PC-9 (cell line): ENCODE data around the gene ZNF343. TPM values are rescaled to one million over a fixed set of nuclear protein-coding genes. Genes with fewer than 3 reads are reported as not detected.
A peak's percentile ranks its signal among the peaks of the same experiment; 100 is the strongest.

Experiments used
- BruUV-seq: library from RNA; stranded (reverse); fragments of 400-500 nt; replicated peaks from 2 replicates; lab custom pipeline; 2021; lab: Mats Ljungman, UMichigan
- CTCF ChIA-PET: fragments of 300-600 bp; sonication (Branson Sonifier 250); formaldehyde crosslinking; loops from one replicate; lab custom pipeline; 2022; ENCODE audit warnings: antibody characterized with exemption; lab: Charles Lee
- POLR2A ChIA-PET: fragments of 300-600 bp; sonication (Branson Sonifier 250); formaldehyde crosslinking; loops from one replicate; lab custom pipeline; 2022; ENCODE audit warnings: antibody characterized with exemption; ENCODE audit not compliant: unreplicated experiment; lab: Charles Lee
- DNase-seq, 2 experiments: peaks; one replicate each; pipeline versions ENCODE4 v3.0.0 to v3.0.0-alpha.2; 2015 to 2022; ENCODE audit warnings: mixed read lengths in 1 of 2
- H2AFZ ChIP-seq: fragments of 200-600 bp; sonication (generic); 2 replicates; pipeline ENCODE4 v1.8.1; 2017; ENCODE audit warnings: antibody characterized with exemption
- H3F3A ChIP-seq: fragments of 200-600 bp; sonication (generic); 2 replicates; pipeline ENCODE4 v1.8.1; 2017; ENCODE audit warnings: antibody characterized with exemption, mild to moderate bottlenecking, low read depth; ENCODE audit not compliant: insufficient read depth
- H3K27ac ChIP-seq: fragments of 200-600 bp; sonication (generic); 2 replicates; pipeline ENCODE4 v1.6.1; 2016; ENCODE audit warnings: mixed run types
- H3K27me3 ChIP-seq: fragments of 200-600 bp; sonication (generic); 2 replicates; pipeline ENCODE4 v1.6.1; 2016; ENCODE audit warnings: low read depth, mixed run types; ENCODE audit not compliant: insufficient read depth
- H3K36me3 ChIP-seq: fragments of 200-600 bp; sonication (generic); 2 replicates; pipeline ENCODE4 v1.6.1; 2016; ENCODE audit warnings: low read depth, mixed run types
- H3K4me1 ChIP-seq: fragments of 200-600 bp; sonication (generic); replicated peaks from 2 replicates; pipeline ENCODE4 v1.6.1; 2016; ENCODE audit warnings: mixed run types; ENCODE audit not compliant: insufficient read depth
- H3K4me2 ChIP-seq: fragments of 200-600 bp; sonication (generic); 2 replicates; pipeline ENCODE4 v1.6.1; 2017; ENCODE audit warnings: mixed run types
- H3K4me3 ChIP-seq: fragments of 200-600 bp; sonication (generic); 2 replicates; pipeline ENCODE4 v1.6.1; 2016; ENCODE audit warnings: mixed run types
- H3K79me2 ChIP-seq: fragments of 200-600 bp; sonication (generic); 2 replicates; pipeline ENCODE4 v1.6.1; 2017; ENCODE audit warnings: low read depth, mixed run types
- H3K9me2 ChIP-seq: fragments of 200-600 bp; sonication (generic); 2 replicates; pipeline ENCODE4 v1.8.1; 2017; ENCODE audit warnings: mild to moderate bottlenecking; ENCODE audit not compliant: insufficient read depth
- H3K9me3 ChIP-seq: fragments of 200-600 bp; sonication (generic); 2 replicates; pipeline ENCODE4 v1.8.1; 2016; ENCODE audit warnings: low read depth; ENCODE audit not compliant: insufficient read depth
- H4K20me1 ChIP-seq: fragments of 200-600 bp; sonication (generic); 2 replicates; pipeline ENCODE4 v1.8.1; 2017; ENCODE audit not compliant: insufficient read depth
- EZH2 ChIP-seq: fragments of 200-600 bp; sonication (generic); IDR thresholded peaks from 2 replicates; pipeline ENCODE4 v1.8.0; 2017; ENCODE audit warnings: antibody characterized with exemption, low read depth
- intact Hi-C: fragments of 100-400 bp; cut with micrococcal nuclease; formaldehyde crosslinking; loops from one replicate; pipeline ENCODE4 v1.10.0; 2022; ENCODE audit not compliant: unreplicated experiment
- total RNA-seq: library from RNA; stranded (reverse); gene quantifications from 2 replicates; pipeline ENCODE4 v1.2.3, GENCODE V29; 2021
- TF ChIP-seq, protein P1 (sequence below): fragments of 200-600 bp; sonication (generic); conservative IDR thresholded peaks from 2 replicates; pipeline ENCODE4 v1.6.1; 2017; ENCODE audit warnings: mixed run types, antibody characterized with exemption, mild to moderate bottlenecking, moderate library complexity

ZNF343 gene
- total RNA-seq, 1 experiment from 2014 or later = 10.0 TPM

DNA sequence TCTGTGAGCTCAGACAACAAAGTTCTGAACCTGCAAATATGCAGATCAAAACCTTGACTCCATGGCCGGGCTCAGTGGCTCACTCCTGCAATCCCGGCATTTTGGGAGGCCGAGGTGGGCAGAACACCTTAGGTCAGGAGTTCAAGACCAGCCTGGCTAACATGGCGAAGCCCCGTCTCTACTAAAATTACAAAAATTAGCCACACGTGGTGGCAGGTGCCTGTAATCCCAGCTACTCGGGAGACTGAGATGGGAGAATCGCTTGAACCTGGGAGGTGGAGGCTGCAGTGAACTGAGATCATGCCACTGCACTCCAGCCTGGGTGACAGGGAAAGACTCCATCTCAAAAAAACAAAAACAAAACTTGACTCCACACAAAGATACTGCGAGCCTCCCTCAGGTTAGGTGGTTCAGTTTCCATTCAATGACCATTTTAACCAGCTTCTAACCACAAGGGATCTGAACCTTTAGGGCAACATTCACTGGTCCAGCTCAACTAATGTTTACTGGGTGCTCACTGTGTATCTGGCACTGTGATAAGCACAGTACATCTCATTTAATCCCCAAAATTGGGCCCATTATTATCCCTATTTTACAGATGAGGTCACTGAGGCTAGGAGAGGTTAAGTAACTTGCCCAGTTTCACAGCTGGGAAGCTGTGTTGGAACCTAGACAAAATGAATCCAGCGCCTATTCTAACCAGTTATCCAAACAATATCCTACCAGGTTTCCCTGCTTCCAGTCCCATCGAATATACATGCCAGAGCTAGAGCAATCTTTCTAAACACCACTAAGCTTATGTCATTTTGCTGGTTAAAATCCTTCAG, 39.9 kb downstream of the ZNF343 start:
- H3K36me3 ChIP-seq = peaks cover 48% of the 10 kb centered on the region
- peaks cover 21% of the 10 kb centered on the region for H3K4me1 ChIP-seq
- H3F3A ChIP-seq = peaks cover 43% of the 10 kb centered on the region
- intact Hi-C loops = no loop called here
- no peaks in the 10 kb centered on the region for H3K9me2 ChIP-seq
- TF ChIP-seq, protein P1, sequence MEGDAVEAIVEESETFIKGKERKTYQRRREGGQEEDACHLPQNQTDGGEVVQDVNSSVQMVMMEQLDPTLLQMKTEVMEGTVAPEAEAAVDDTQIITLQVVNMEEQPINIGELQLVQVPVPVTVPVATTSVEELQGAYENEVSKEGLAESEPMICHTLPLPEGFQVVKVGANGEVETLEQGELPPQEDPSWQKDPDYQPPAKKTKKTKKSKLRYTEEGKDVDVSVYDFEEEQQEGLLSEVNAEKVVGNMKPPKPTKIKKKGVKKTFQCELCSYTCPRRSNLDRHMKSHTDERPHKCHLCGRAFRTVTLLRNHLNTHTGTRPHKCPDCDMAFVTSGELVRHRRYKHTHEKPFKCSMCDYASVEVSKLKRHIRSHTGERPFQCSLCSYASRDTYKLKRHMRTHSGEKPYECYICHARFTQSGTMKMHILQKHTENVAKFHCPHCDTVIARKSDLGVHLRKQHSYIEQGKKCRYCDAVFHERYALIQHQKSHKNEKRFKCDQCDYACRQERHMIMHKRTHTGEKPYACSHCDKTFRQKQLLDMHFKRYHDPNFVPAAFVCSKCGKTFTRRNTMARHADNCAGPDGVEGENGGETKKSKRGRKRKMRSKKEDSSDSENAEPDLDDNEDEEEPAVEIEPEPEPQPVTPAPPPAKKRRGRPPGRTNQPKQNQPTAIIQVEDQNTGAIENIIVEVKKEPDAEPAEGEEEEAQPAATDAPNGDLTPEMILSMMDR = no peak
- TF ChIP-seq EZH2 = no peak
- H3K27ac ChIP-seq = no peak overlapping the region
- BruUV-seq = no TSS peak
- H3K27me3 ChIP-seq = no peaks in the 10 kb centered on the region
- peaks cover 50% of the 10 kb centered on the region for H3K79me2 ChIP-seq
- no peaks in the 10 kb centered on the region for H3K9me3 ChIP-seq
- CTCF ChIA-PET = no interaction called here
- POLR2A ChIA-PET = interaction anchor here (0.6 kb wide), 1 partner anchor 9 kb away, joined by 3 read pairs; no protein-coding TSS in a partner anchor
- peak overlapping the region; percentile 92; the same call in 1 of the 2 replicates for H3K4me3 ChIP-seq
- peaks cover 46% of the 10 kb centered on the region for H4K20me1 ChIP-seq
- no peak overlapping the region for H2AFZ ChIP-seq
- DNase-seq = no peak
- H3K4me2 ChIP-seq = peak overlapping the region; percentile 100

- peaks cover 56% of the 10 kb centered on the region for H3F3A ChIP-seq
- H3K9me2 ChIP-seq = no peaks in the 10 kb centered on the region
- no peak overlapping the region for H3K4me3 ChIP-seq
- BruUV-seq = no TSS peak
- H3K79me2 ChIP-seq = peaks cover 50% of the 10 kb centered on the region
- CTCF ChIA-PET = no interaction called here
- H3K9me3 ChIP-seq = no peaks in the 10 kb centered on the region
- DNase-seq = no peak
- no peak overlapping the region for H3K4me2 ChIP-seq
- peaks cover 53% of the 10 kb centered on the region for H4K20me1 ChIP-seq
- H2AFZ ChIP-seq = no peak overlapping the region
- no peaks in the 10 kb centered on the region for H3K27me3 ChIP-seq
- POLR2A ChIA-PET = no interaction called here
- peaks cover 21% of the 10 kb centered on the region for H3K4me1 ChIP-seq
- TF ChIP-seq EZH2 = no peak
- TF ChIP-seq, protein P1 = no peak
- intact Hi-C loops = no loop called here
- H3K36me3 ChIP-seq = peaks cover 62% of the 10 kb centered on the region
- H3K27ac ChIP-seq = no peak overlapping the region
Observed at GRCh38 chr20:2467412-2467811, 41.3 kb downstream of the ZNF343 start.

GRCh38 chr20:2465100-2465499, 43.6 kb downstream of the ZNF343 start:
- H3F3A ChIP-seq = peaks cover 73% of the 10 kb centered on the region
- no peak overlapping the region for H3K27ac ChIP-seq
- no peak overlapping the region for H3K4me3 ChIP-seq
- TF ChIP-seq, protein P1 = no peak
- TF ChIP-seq EZH2 = no peak
- no peak overlapping the region for H2AFZ ChIP-seq
- no peaks in the 10 kb centered on the region for H3K9me2 ChIP-seq
- no peak overlapping the region for H3K4me2 ChIP-seq
- no peak for DNase-seq
- H3K36me3 ChIP-seq = peaks cover 85% of the 10 kb centered on the region
- ChIA-PET POLR2A (no interaction called here), CTCF (interaction anchor here (0.6 kb wide), 2 partner anchors 55 to 238 kb away, joined by 5 to 10 read pairs; no protein-coding TSS in a partner anchor)
- H4K20me1 ChIP-seq = peaks cover 53% of the 10 kb centered on the region
- H3K79me2 ChIP-seq = peaks cover 45% of the 10 kb centered on the region
- H3K27me3 ChIP-seq = no peaks in the 10 kb centered on the region
- intact Hi-C loops = no loop called here
- no peaks in the 10 kb centered on the region for H3K9me3 ChIP-seq
- H3K4me1 ChIP-seq = peaks cover 15% of the 10 kb centered on the region; the same call in 1 of the 2 replicates
- no TSS peak for BruUV-seq
